Measurements from ENCODE around the gene PRKCZ.

Gene PRKCZ

GRCh38 chr1:2049718-2050431 is at the start of gene PRKCZ:
PRKCZ (plus strand) TSS chr1:2050411; CDS start chr1:2050631, 220 bp downstream.
- DNase-seq: peak; percentile 93 to 95

DNA sequence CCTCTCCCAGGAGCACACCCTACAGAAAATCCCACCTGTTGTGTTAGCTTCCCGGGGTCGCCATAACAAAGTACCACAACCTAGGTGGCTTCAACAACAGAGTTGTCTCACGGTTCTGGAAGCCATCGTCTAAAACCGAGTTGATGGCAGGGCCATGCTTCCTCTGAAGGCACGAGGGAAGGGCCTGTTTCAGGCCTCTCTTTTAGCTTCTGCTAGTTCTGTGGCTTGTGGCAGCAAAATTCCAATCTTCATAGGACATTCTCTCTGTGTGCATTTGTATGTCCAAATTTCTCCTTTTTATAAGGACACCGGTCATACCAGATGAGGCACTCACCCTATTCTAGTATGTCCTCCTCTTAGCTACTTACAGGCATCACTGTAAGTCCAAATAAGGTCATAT is 49.8 kb upstream of the PRKCZ start:
- no peak for DNase-seq

- no peak for DNase-seq
These were observed 49.4 kb upstream of the PRKCZ start for GRCh38 chr1:2000850-2001249.

DNA sequence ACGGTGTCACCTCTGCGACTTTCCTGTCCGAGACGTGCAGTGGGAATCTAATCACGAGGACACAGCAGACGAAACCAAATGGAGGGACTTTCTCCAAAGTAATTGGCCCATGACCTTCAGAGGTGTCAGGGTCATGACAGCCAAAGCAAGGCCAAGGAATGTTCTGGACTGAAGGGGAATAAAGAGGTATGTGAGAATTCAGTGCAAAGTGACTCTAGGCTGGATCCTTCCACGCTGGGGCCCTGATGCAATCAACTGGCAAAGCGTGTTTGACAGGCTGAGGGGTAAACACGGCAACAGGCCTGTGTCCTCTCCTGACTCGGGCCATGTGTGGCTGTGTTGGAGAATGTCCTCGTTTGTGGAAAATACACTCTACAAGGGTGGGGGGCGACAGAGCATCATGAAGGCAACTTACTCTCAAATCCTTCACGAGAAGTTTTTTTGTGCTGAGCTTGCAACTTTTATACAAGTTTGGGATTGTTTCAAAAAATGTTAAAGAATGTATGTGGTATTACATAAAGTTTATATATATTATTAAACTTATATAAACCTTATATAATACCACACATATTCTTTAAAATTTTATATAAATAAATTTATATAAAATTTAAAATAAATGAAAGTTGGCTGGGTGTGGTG is 48.3 kb upstream of the PRKCZ start:
- DNase-seq: no peak

DNA sequence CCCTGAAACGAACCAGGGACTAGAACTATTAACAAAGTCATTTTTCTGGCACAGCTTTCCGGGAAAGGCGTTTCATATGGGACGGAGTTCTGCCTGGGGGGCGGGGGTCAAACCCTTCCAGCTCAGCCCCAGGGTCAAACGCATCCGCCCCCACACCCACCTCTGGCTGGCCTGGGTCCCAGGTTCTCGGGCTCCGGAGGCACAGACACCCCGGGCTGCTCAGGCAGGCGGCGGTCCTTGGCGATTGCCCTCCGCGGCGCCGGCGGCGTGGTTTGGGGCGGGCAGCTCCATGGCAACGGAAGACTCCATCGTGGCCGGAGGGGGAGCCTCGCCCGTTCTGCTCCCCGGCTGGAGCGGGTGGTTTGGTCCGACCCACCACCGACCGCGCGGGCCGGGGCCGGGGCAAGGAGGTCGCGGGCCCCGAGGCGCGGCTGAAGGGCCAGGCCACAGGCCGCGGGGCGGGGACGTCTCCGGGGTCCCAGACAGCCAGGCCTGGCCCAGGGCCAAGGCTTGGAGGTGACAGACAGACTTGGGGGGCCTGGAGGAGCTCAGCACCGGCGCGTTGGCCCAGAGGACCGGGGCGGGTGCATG is 46.6 kb upstream of the PRKCZ start, which contains the start of gene CFAP74:
Gene CFAP74, minus strand, starts transcription at position 246 of the 591 bp plus-strand sequence. CDS start 12,830 bp downstream, outside the sequence.
- DNase-seq: peak in 1 of 2 donors; percentile 9

- DNase-seq: no peak
These were observed 45.4 kb upstream of the PRKCZ start for GRCh38 chr1:2004856-2005255.

DNA sequence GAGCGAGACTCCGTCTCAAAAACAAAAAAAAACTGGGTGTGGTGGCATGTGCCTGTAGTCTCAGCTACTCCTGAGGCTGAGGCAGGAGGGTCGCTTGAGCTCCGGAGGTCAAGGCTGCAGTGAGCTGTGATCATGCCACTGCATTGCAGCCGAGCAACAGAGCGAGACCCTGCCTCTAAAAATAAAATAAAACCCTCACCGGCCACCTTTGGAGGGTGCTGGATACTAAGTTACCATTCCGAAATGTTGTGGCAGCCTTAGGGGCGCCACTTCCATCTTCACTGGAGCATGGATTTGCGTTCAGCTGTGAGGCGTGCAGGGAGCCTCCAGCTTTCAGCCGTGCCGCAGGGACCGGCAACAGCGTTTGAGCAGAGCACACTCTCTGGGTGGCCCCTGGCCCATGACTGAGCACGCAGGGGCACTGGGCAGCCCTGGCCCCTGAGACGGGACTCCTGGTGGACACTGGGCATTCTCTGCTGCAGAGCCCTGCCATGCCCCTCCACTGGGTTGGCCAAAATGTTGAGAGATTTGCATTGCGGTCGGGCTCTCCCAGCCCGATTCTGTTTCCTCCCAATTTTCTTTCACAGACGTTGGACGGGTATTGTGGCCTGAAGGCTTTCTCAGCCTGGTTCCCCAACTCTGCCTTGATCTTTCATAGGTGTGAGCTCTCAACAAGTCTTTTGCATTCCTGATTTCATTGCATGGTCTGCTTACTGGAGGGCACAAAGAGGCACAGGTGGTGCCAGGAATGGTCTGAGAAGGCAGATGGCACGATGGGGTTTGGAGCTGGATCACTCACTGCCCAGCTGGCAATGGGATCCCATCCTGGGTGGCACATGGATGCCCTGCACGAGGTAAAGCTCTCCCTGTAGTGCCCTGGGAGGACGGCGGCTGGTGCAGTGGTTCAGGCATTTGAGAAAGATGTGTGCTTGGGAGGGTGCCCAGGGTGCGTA is 40.8 kb upstream of the PRKCZ start:
- DNase-seq: no peak

DNA sequence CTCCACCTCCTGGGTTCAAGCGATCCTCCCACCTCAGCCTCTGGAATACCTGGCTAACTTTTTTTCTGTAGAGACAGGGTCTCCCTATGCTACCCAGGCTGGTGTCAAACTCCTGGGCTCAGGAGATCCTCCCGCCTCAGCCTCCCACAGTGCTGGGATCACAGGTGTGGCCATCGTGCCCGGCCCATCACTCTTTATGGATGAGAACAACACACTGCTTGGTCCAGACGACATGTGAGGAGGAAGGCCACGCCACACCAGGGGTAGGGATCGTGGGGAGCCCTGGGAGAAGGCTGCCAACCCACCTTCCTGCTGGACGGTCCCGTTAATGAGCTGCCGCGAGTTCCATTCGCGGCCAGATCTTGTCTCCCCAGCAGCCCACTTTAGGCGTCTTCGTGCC is 36.0 kb upstream of the PRKCZ start:
- DNase-seq: no peak

DNA sequence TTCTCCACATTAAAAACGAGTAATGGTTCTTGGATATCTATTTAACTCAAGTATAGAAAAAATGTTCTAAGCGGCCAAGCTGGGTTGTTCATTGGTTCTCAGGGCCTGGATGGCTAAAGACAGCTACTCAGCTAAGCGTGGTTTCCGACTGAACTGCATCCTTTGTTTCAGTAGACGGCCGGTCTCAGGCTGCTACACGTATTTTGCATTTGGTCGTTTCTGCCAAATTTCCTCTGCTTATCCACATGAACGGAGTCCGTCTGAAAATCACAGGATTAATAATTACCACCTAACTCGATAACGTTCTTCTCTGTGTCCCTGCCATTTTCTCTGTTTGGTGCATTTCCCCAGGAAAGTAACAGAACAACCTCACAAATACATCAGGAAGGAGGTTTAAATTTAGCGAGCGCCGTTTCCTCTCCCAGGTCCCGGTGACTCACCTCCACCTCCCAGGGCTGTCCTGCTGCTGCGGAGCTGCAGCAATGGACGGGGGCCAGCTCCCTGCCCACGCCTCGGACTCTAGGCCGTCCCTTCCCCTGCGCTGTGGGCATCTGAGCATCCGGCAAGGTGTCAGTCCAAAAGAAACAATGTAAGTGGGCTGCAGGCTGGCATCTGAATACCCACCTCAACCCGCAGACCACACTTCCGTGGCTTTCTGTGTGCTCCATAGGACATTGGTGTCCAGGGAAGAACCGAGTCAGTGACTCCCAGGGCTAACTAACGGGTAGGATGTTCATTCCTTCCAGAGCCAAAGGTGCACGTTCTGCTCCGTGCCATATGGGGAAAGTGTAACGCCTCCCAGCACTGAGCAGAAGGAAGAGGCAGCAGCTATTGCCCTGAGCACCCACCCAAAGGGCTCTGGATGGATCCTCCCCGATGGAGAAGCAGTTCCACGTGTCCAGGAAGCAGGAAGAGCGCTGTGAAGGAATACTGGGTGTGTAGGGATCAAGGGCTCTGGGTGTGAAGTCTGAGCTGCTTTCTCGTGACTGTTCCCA is 35.2 kb upstream of the PRKCZ start:
- DNase-seq: no peak

DNA sequence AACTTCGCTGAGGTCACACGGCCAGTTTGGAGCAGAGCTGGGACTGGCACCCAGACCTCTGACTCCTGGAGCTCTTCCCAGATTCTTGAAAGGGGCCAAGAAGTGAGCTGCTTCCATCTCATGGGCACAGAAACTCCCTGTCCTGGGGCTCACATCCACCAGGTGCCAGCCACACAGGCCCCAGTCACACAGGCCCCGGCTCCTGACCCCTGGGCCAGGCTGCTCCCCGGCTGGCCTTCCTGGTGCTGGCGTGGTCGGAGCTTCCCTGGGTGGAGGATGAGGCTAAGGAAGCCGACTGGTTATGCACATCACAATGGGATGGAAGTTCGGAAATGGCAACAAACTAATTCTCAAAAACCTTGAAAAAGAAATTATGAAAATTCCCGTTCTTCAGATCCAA is 34.1 kb upstream of the PRKCZ start:
- no peak for DNase-seq

DNA sequence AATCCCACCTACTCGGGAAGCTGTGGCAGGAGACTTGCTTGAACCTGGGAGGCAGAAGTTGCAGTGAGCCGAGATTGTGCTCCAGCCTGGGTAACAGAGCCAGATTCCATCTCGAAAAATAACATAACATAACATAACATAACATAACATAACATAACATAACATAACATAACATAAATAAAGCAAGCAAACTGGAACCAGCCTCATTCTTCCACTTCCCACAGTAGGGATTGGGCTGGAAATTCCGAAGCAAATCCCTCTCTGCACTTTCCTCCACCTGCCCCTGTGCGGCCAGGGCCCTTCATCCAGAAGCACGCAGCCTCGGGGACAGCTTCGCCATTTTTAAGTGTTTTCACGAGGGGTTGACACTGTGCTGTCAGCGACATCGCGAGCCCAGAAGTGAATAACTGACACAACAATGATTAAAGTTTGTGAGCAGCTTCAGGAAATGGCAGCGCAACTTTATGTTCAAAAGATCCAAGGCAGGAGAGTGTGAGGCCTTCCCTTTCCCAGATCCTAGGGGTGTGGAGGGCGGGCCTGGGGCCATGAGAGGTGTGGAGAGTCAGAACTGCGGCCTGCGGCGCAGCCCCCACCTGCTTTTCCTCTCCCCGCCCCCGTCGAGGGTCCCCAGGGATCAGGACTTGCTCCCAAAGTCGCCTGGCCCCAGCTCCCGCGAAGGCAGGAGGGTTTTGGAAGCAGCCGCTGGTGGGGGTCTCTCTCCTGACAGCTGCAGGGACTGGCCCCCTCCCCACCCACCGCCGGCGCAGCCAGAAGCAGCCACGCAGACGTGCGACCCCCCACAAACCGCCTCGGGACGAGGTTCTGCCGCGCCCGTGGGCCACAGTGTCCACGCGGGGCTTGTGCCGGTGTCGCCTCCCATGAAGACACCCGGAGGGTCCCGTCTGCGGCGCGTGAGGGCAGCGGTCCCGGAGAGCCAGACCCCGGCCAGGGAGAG is 31.7 kb upstream of the PRKCZ start:
- DNase-seq: no peak

- DNase-seq: no peak
These were observed 31.1 kb upstream of the PRKCZ start, which contains the start of gene GABRD for GRCh38 chr1:2019172-2019543. GABRD (plus strand) TSS chr1:2019345; CDS start chr1:2019424, 79 bp downstream.

DNA sequence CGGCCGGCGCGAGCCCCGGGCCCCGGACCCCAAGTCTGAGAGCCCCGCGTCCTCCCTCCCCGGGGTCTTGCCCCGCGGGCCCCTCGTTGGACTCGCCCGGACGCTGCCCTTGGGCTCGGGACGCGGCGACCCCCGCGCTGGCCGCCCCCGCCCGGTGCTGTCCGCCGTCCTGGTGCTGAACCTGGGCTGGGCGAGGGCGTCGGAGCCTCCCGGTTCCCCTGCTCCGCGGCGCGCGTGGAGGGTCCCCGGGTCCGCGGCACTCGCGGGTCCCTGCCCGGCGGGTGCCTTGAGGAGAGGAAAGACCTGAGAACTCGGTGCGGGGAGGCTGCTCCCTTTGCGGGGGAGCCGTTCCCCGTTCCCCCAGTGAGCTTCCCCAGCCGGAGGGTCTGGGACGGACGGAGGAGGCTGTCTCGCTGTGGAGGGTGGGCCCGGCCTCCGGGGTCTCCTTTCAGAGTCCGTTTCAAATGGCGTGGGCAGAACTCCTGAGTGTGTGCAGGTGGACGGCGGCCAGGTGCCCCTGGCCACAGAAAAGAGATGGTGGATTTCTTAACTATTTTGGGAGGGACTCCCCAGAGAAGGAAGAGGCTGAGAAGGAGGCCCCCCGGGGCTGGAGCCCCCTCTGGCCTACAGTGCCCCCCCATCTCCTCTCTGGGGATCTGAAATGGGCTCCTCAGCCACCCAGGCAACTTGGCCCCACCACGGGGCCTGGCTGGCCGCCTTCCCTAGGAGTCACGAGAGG is 30.5 kb upstream of the PRKCZ start:
- no peak for DNase-seq

GRCh38 chr1:2020310-2020655 is 29.9 kb upstream of the PRKCZ start:
- DNase-seq: no peak

DNA sequence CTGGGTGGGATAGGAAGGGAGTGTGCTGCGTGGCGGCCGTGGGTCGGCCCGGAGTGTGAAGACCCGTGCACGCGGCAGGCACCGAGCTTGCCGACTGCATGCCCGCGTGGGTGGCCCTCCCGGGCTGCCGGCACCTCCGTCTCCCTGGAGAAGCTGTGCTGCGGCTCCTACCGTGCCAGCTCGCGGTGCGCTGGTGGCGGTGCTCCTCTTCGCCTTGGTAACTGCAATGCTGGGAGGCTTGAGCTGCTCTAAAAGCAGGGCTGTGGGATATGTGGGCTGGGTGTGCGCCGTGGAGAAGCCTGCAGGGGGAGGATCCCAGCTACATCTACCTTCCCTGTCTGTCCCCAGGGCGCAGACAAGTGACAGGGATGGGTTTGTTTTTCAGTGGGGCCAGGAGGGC is 28.7 kb upstream of the PRKCZ start:
- no peak for DNase-seq

DNA sequence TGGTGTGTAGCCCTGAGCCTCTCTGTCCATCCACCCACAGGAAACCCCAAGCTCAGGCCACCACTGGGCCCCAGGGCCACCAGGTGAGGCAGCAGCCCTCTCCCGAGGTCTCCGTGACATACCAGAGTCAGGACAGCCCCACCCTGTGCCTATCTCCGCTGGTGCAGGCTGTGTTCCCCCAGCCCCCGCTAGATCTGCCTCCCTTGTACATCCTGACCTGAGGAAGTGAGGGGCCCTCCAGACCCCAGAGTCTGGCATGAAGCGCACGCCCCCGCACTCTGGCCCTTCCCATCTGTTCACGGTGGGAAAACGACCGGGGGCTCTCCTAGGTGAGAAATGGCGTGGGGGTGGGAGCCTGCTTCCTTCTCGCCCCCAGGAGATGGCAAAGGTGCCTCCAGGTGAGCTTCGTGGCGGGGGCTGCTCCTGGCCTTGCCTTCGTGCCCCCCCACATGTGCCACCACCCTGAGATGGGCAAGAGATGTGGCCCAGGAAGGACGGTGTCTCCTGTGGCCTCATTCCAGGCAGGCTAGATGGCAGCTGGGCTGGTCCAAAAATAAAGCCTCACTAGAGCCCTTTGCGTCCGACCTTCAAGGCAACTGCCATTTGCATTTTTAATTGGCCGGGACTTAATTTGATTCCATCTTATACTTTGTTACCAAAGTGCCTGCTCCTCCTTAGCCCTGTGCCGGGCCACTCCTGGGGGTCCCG is 28.0 kb upstream of the PRKCZ start:
- DNase-seq: no peak

DNA sequence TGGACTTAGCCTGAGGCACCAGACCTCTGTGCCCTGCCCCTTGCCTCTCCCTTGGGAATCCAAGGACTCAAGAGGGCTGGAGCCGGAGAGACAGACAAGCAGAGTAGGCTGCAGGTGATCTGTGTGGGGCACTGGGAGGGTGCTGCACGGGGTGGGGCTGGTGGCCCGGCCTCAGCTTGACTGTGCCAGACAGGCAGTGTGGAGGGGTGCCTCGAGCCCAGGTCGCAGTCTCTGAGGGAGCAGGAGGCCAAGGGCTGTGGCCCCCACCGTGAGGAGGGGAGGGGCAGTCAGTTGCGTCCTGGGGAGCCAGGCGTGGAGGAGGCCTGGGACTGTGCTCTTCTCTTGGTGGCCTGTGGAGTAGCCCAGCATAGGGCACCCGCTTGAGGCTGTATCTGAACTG is 27.0 kb upstream of the PRKCZ start:
- DNase-seq: no peak

DNA sequence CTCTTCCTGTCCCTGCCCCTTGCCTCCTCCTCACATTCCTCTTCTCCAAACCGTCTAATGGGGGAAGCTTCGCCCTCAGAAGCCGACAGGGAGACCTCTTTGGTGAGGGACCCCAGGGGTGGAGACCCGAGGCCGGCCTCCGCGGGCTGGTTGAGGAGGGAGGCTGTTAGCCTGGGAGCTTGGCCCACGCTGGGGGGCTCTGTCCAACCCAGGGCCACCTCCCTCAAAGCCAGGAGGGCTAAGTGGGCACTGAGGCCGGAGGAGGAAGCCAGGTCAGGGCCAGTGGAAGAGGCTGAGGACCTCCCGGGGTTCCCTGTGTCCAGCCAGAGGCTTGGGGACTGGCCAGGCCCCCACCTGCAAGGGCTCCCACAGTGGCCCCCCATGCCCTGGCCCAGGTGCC is 25.8 kb upstream of the PRKCZ start:
- no peak for DNase-seq

GRCh38 chr1:2024887-2025286 is 25.3 kb upstream of the PRKCZ start:
- DNase-seq: no peak
